IPS-18a (cell line): ENCODE data around the gene COL9A3.

Source experiments
- H3K27ac ChIP-seq: one replicate; pipeline ENCODE4 v1.5.1; 2013; ENCODE audit warnings: low read length
- H3K27me3 ChIP-seq: one replicate; pipeline ENCODE4 v1.6.1; 2013; ENCODE audit warnings: mild to moderate bottlenecking, low read length; ENCODE audit not compliant: control insufficient read depth, insufficient read depth
- H3K36me3 ChIP-seq: one replicate; pipeline ENCODE4 v1.6.1; 2013; ENCODE audit warnings: low read depth, low read length; ENCODE audit not compliant: control insufficient read depth
- H3K4me1 ChIP-seq: one replicate; pipeline ENCODE4 v1.6.1; 2013; ENCODE audit warnings: low read depth, low read length; ENCODE audit not compliant: control insufficient read depth
- H3K4me3 ChIP-seq: one replicate; pipeline ENCODE4 v1.5.1; 2013; ENCODE audit warnings: low read length
- H3K9ac ChIP-seq: one replicate; pipeline ENCODE4 v1.6.1; 2013; ENCODE audit warnings: mild to moderate bottlenecking, low read length, moderate library complexity
- H3K9me3 ChIP-seq: one replicate; pipeline ENCODE4 v1.6.1; 2013; ENCODE audit warnings: low read depth, low read length; ENCODE audit not compliant: control insufficient read depth

Gene COL9A3

GRCh38 chr20:62880147-62880934, 63.5 kb downstream of the COL9A3 start:
- H3K27ac ChIP-seq: no peak overlapping the region
- H3K9me3 ChIP-seq: no peaks in the 10 kb centered on the region
- H3K27me3 ChIP-seq: peaks cover 10% of the 10 kb centered on the region
- H3K36me3 ChIP-seq: no peaks in the 10 kb centered on the region
- H3K9ac ChIP-seq: no peak overlapping the region
- no peak overlapping the region for H3K4me3 ChIP-seq
- H3K4me1 ChIP-seq: peaks cover 15% of the 10 kb centered on the region

DNA sequence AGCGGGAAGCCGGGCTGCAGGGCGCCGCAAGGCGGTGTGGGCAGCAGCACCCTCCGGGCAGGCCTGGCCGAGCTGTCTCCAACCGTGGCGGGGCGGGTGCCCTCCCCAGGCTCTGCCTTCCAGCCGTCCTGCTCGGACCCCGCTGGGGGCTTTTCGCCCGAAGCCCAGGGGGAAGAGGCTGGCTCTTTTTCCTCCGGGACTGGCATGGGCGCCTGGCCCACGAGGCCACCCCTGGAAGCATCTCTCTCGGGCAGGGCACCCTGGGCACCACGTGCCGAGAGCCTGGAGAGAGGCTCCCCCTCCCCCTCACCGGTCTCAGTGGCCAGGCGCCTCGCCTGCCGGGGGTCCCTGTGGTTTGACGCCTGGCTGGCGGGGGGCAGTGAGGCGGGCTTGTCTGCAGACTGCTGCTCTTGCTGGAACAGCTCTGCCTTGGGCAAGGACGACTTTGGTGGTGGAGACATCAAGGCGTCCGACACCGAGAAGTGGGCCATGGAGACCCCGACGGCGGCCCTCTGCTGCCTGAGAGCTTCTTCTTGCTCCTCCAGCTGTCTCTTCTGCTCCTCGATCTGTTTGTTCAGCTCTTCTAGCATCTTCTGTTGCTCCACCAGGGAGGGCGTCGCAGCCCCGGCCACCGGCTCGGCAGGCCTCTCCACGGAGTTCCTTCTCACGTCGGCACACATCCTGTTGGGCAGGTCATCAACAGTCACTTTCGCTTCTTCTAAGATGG, 64.2 kb downstream of the COL9A3 start:
- H3K4me1 ChIP-seq: peaks cover 15% of the 10 kb centered on the region

GRCh38 chr20:62881662-62882395, 65.0 kb downstream of the COL9A3 start:
- Histone ChIP-seq H3K9ac (no peak overlapping the region), H3K4me3 (no peak overlapping the region), H3K27ac (no peak overlapping the region), H3K4me1 (peaks cover 15% of the 10 kb centered on the region), H3K27me3 (peaks cover 10% of the 10 kb centered on the region), H3K9me3 (no peaks in the 10 kb centered on the region), H3K36me3 (peaks cover 2% of the 10 kb centered on the region)

More for the DNA sequence above, 64.2 kb downstream of the COL9A3 start:
- no peaks in the 10 kb centered on the region for H3K9me3 ChIP-seq
- no peaks in the 10 kb centered on the region for H3K36me3 ChIP-seq
- no peak overlapping the region for H3K9ac ChIP-seq
- H3K4me3 ChIP-seq: no peak overlapping the region
- peaks cover 10% of the 10 kb centered on the region for H3K27me3 ChIP-seq
- no peak overlapping the region for H3K27ac ChIP-seq

- no peak overlapping the region for H3K27ac ChIP-seq
- peaks cover 8% of the 10 kb centered on the region for H3K36me3 ChIP-seq
- H3K9me3 ChIP-seq: no peaks in the 10 kb centered on the region
- no peak overlapping the region for H3K9ac ChIP-seq
- peaks cover 15% of the 10 kb centered on the region for H3K4me1 ChIP-seq
- peaks cover 10% of the 10 kb centered on the region for H3K27me3 ChIP-seq
- H3K4me3 ChIP-seq: no peak overlapping the region
Observed at GRCh38 chr20:62882426-62882825, 65.6 kb downstream of the COL9A3 start.

GRCh38 chr20:62884556-62884955, 67.7 kb downstream of the COL9A3 start:
- Histone ChIP-seq H3K4me1 (peaks cover 10% of the 10 kb centered on the region), H3K9me3 (no peaks in the 10 kb centered on the region), H3K27ac (no peak overlapping the region), H3K36me3 (peaks cover 29% of the 10 kb centered on the region), H3K4me3 (no peak overlapping the region), H3K9ac (no peak overlapping the region), H3K27me3 (no peaks in the 10 kb centered on the region)

DNA sequence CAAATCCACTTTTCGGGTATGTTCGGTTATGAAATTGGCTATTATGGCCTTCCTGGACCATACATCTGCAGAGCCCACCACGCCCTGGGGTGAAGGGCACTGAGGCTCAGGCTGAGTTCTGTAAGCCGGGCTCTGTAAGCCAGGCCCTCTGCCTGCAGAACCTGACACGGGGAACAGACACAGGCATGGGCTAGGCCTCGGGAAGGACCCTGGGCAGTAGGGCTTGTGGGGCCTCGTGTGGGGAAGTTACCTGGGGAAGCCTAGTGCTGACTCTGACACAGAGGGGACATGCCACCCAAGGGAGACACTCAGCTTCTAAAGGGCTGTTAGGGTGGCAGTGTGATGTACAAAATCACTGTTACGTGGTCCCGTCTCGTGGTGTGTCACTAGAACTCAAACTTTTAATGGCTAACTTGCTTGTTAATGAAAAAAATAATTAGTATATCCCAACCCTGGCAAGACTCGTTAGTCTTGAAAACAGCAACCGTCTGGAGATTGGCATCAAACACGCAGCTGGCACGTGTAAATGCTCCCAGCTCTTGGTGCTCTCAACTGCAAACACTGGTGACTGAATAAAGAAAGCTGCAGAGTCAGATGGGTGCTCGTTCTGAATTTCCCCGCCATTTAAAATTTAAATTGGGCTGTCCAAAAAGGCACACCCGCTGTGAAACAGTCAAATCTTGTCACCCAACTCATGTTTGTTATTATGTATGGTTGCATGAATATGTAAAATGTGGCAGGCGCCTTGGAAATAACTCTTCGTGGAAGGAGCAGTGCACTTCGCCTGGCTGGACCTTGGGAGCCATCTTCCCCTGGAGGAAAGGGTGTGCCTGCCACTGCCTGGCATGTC, 68.4 kb downstream of the COL9A3 start:
- Histone ChIP-seq H3K9me3 (no peaks in the 10 kb centered on the region), H3K27ac (no peak overlapping the region), H3K4me3 (no peak overlapping the region), H3K36me3 (peaks cover 36% of the 10 kb centered on the region), H3K27me3 (no peaks in the 10 kb centered on the region), H3K4me1 (peaks cover 10% of the 10 kb centered on the region), H3K9ac (no peak overlapping the region)

DNA sequence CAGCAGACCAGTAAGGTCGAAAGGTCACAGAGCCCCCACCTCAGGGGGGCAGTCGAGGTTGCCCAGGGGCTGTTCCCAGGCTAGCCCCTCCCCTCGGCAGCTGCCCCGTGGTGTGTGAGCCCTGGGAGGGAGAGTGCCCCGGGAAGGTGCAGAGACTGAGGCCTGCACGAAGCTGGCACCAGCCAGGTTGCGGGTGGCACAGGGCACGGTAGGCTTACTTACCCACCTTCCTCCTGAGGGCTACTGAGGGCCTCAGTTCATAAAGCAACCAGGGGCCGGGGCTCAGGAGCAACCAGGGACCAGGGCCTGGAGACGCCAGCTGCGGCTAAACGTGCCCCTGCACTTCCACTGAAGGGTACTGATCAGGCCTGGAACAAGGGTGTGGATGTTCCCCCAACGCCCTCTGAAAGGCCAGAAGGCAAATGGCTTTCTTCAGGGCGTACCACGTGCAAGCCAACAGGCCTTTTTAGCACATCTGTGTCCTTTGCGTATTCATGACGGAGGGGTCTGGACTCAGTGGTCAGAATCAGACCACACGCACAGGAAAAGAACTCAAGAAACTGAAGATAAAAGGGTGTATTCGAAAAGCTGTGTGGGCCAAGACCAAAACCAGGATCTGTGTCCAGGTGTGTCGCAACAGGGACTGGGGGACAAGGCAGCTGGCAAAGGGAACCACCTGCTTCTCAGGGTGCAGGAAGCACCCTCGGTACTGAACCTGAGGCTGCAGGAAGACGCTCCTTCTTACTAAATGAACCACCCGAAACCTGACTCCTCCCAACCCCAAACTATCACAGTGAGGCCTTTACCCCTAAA, 69.3 kb downstream of the COL9A3 start:
- no peaks in the 10 kb centered on the region for H3K9me3 ChIP-seq
- H3K4me1 ChIP-seq: peaks cover 10% of the 10 kb centered on the region
- H3K27ac ChIP-seq: no peak overlapping the region
- H3K4me3 ChIP-seq: no peak overlapping the region
- no peak overlapping the region for H3K9ac ChIP-seq
- H3K27me3 ChIP-seq: no peaks in the 10 kb centered on the region
- H3K36me3 ChIP-seq: peaks cover 44% of the 10 kb centered on the region

GRCh38 chr20:62886709-62887058, 69.8 kb downstream of the COL9A3 start:
- H3K4me3 ChIP-seq: no peak overlapping the region
- no peaks in the 10 kb centered on the region for H3K9me3 ChIP-seq
- no peak overlapping the region for H3K27ac ChIP-seq
- H3K27me3 ChIP-seq: no peaks in the 10 kb centered on the region
- no peak overlapping the region for H3K9ac ChIP-seq
- H3K36me3 ChIP-seq: peaks cover 50% of the 10 kb centered on the region
- H3K4me1 ChIP-seq: peaks cover 10% of the 10 kb centered on the region

DNA sequence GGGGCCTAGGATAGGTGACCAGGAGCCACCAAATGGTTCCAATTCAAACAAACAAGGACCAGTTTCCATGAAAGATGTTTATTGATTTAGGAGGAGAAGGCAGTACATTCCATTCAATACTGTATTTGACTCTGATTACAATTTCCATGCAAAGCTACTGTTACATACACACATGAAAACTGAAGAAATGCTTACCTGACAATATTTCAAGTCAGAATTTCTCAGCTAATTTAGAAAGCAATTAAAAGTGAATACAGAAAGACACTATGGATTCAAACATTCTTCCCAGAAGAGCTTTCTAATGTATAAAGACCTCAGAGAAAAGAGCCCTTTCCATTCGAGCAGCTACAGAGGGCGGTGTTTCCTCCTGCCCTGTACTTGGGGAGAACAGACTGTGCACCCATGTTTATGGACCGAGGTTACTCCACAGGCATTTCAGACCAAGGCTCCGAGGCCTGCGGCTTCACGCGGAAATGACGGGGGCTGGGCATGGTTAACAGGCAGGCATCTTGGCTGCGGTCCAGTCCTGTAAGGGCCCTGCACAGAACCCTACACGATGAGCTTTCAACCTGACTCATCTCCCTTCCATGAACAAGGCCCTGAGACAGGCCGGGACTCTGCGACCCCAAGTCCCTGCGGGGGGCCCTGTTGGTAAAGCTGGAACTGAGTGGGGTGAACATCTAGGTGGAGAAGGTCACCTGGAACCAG, 70.5 kb downstream of the COL9A3 start:
- Histone ChIP-seq H3K9ac (no peak overlapping the region), H3K27ac (no peak overlapping the region), H3K27me3 (no peaks in the 10 kb centered on the region), H3K9me3 (no peaks in the 10 kb centered on the region), H3K4me3 (no peak overlapping the region), H3K4me1 (peaks cover 10% of the 10 kb centered on the region), H3K36me3 (peaks cover 56% of the 10 kb centered on the region)

- Histone ChIP-seq H3K27me3 (no peaks in the 10 kb centered on the region), H3K36me3 (peaks cover 62% of the 10 kb centered on the region), H3K9ac (no peak overlapping the region), H3K4me3 (no peak overlapping the region), H3K9me3 (no peaks in the 10 kb centered on the region), H3K4me1 (peaks cover 10% of the 10 kb centered on the region), H3K27ac (no peak overlapping the region)
Observed at GRCh38 chr20:62887860-62888239, 71.0 kb downstream of the COL9A3 start.
